ENCODE results near the gene HOXB3.

Gene HOXB3

GRCh38 chr17:48530208-48530886 lies 59.7 kb downstream of the HOXB3 start:
- in situ Hi-C loops (cut with MboI; ENCODE audit: low sequenced_read_pairs) = no loop called here

GRCh38 chr17:48529683-48530009 lies 60.4 kb downstream of the HOXB3 start:
- in situ Hi-C loops (cut with MboI; ENCODE audit: low sequenced_read_pairs) = no loop called here

GRCh38 chr17:48528936-48529682 lies 60.9 kb downstream of the HOXB3 start:
- in situ Hi-C loops (cut with MboI; ENCODE audit: low sequenced_read_pairs) = no loop called here

- in situ Hi-C loops (cut with MboI; ENCODE audit: low sequenced_read_pairs) = no loop called here
Observed at GRCh38 chr17:48528153-48528935, 61.7 kb downstream of the HOXB3 start.

GRCh38 chr17:48527547-48527932 lies 62.5 kb downstream of the HOXB3 start:
- in situ Hi-C loops (cut with MboI; ENCODE audit: low sequenced_read_pairs) = no loop called here

GRCh38 chr17:48526608-48527546 lies 63.2 kb downstream of the HOXB3 start:
- in situ Hi-C loops (cut with MboI; ENCODE audit: low sequenced_read_pairs) = no loop called here

- in situ Hi-C loops (cut with MboI; ENCODE audit: low sequenced_read_pairs) = no loop called here
Observed at GRCh38 chr17:48523010-48523409, 67.0 kb downstream of the HOXB3 start.

GRCh38 chr17:48522031-48522653 lies 67.9 kb downstream of the HOXB3 start:
- in situ Hi-C loops (cut with MboI; ENCODE audit: low sequenced_read_pairs) = no loop called here

- in situ Hi-C loops (cut with MboI; ENCODE audit: low sequenced_read_pairs) = no loop called here
Observed at GRCh38 chr17:48520631-48521079, 69.4 kb downstream of the HOXB3 start.

- in situ Hi-C loops (cut with MboI; ENCODE audit: low sequenced_read_pairs) = no loop called here
Observed at GRCh38 chr17:48519427-48519826, 70.6 kb downstream of the HOXB3 start.

- in situ Hi-C loops (cut with MboI; ENCODE audit: low sequenced_read_pairs) = no loop called here
Observed at GRCh38 chr17:48517478-48517877, 72.6 kb downstream of the HOXB3 start.

GRCh38 chr17:48515925-48516900 lies 73.8 kb downstream of the HOXB3 start:
- in situ Hi-C loops (cut with MboI; ENCODE audit: low sequenced_read_pairs) = no loop called here

- in situ Hi-C loops (cut with MboI; ENCODE audit: low sequenced_read_pairs) = no loop called here
Observed at GRCh38 chr17:48514477-48514876, 75.6 kb downstream of the HOXB3 start.

- in situ Hi-C loops (cut with MboI; ENCODE audit: low sequenced_read_pairs) = no loop called here
Observed at GRCh38 chr17:48513666-48514455, 76.2 kb downstream of the HOXB3 start.

GRCh38 chr17:48513097-48513496 lies 76.9 kb downstream of the HOXB3 start:
- in situ Hi-C loops (cut with MboI; ENCODE audit: low sequenced_read_pairs) = no loop called here

GRCh38 chr17:48510761-48511604 lies 79.1 kb downstream of the HOXB3 start:
- in situ Hi-C loops (cut with MboI; ENCODE audit: low sequenced_read_pairs) = no loop called here

- in situ Hi-C loops (cut with MboI; ENCODE audit: low sequenced_read_pairs) = no loop called here
Observed at GRCh38 chr17:48510381-48510760, 79.7 kb downstream of the HOXB3 start.

Measured in HL-60/S4 treated with retinoic acid at 250 ng/mL for 4 days and 3 days (cell line).